Measurements from ENCODE around the gene TARS1. TPM values are rescaled to one million over a fixed set of nuclear protein-coding genes. Genes with fewer than 3 reads are reported as not detected.

Gene TARS1
- total RNA-seq, 2 donors from 2014 or later, result 41.2 to 74.1 TPM

GRCh38 chr5:33457126-33457525 is 16.4 kb downstream of the TARS1 start:
- Histone ChIP-seq H3K27ac (no peak overlapping the region), H3K4me1 (ENCODE audit: control insufficient read depth in 1 of 2, low read depth in 2 of 2) (no peaks in the 10 kb centered on the region), H3K4me3 (no peak overlapping the region), H3K36me3 (peaks cover 74% of the 10 kb centered on the region), H3K9me3 (no peaks in the 10 kb centered on the region), H3K27me3 (replicated peaks; ENCODE audit: insufficient read depth) (no peaks in the 10 kb centered on the region)
- TF ChIP-seq CTCF (IDR thresholded peaks at IDR 0.05), result no peak
- DNase-seq (ENCODE audit: low spot score) (no peak), ATAC-seq (ENCODE audit: insufficient number of reproducible peaks, low FRiP score, low read depth) (no peak)

- H3K36me3 ChIP-seq, result peaks cover 76% of the 10 kb centered on the region
- no peak overlapping the region for H3K4me3 ChIP-seq
- no peak for TF ChIP-seq CTCF (IDR thresholded peaks at IDR 0.05)
- no peaks in the 10 kb centered on the region for H3K4me1 ChIP-seq (ENCODE audit: control insufficient read depth in 1 of 2, low read depth in 2 of 2)
- DNase-seq (ENCODE audit: low spot score) (no peak), ATAC-seq (ENCODE audit: insufficient number of reproducible peaks, low FRiP score, low read depth) (no peak)
- no peaks in the 10 kb centered on the region for H3K9me3 ChIP-seq
- no peak overlapping the region for H3K27ac ChIP-seq
- H3K27me3 ChIP-seq (replicated peaks; ENCODE audit: insufficient read depth), result no peaks in the 10 kb centered on the region
These were observed 17.1 kb downstream of the TARS1 start for GRCh38 chr5:33457817-33458216.

- H3K36me3 ChIP-seq, result peaks cover 74% of the 10 kb centered on the region
These were observed 19.4 kb downstream of the TARS1 start for GRCh38 chr5:33460210-33460609.

GRCh38 chr5:33462456-33462855 is 21.7 kb downstream of the TARS1 start:
- ATAC-seq (ENCODE audit: insufficient number of reproducible peaks, low FRiP score, low read depth) (no peak), DNase-seq (ENCODE audit: low spot score) (no peak)
- H3K27me3 ChIP-seq (replicated peaks; ENCODE audit: insufficient read depth), result no peaks in the 10 kb centered on the region
- no peak for TF ChIP-seq CTCF (IDR thresholded peaks at IDR 0.05)
- no peaks in the 10 kb centered on the region for H3K4me1 ChIP-seq (ENCODE audit: control insufficient read depth in 1 of 2, low read depth in 2 of 2)
- no peak overlapping the region for H3K4me3 ChIP-seq
- peaks cover 68% of the 10 kb centered on the region for H3K36me3 ChIP-seq
- H3K9me3 ChIP-seq, result no peaks in the 10 kb centered on the region
- no peak overlapping the region for H3K27ac ChIP-seq

More at GRCh38 chr5:33460210-33460609, 19.4 kb downstream of the TARS1 start:
- no peaks in the 10 kb centered on the region for H3K9me3 ChIP-seq
- no peaks in the 10 kb centered on the region for H3K27me3 ChIP-seq (replicated peaks; ENCODE audit: insufficient read depth)
- H3K4me1 ChIP-seq (ENCODE audit: control insufficient read depth in 1 of 2, low read depth in 2 of 2), result no peaks in the 10 kb centered on the region
- H3K27ac ChIP-seq, result no peak overlapping the region
- no peak for ATAC-seq (ENCODE audit: insufficient number of reproducible peaks, low FRiP score, low read depth)
- TF ChIP-seq CTCF (IDR thresholded peaks at IDR 0.05), result no peak
- DNase-seq (ENCODE audit: low spot score), result no peak
- H3K4me3 ChIP-seq, result no peak overlapping the region

- Histone ChIP-seq H3K4me1 (ENCODE audit: control insufficient read depth in 1 of 2, low read depth in 2 of 2) (no peaks in the 10 kb centered on the region), H3K4me3 (no peak overlapping the region), H3K36me3 (peaks cover 68% of the 10 kb centered on the region), H3K9me3 (no peaks in the 10 kb centered on the region), H3K27me3 (replicated peaks; ENCODE audit: insufficient read depth) (no peaks in the 10 kb centered on the region), H3K27ac (no peak overlapping the region)
- no peak for TF ChIP-seq CTCF (IDR thresholded peaks at IDR 0.05)
- DNase-seq (ENCODE audit: low spot score), result no peak
- ATAC-seq (ENCODE audit: insufficient number of reproducible peaks, low FRiP score, low read depth), result no peak
These were observed 24.4 kb downstream of the TARS1 start for GRCh38 chr5:33465120-33465519.
